A673 (cell line): ENCODE measurements around the gene MGAT3. TPM values are rescaled to one million over a fixed set of nuclear protein-coding genes. Genes with fewer than 3 reads are reported as not detected.

Experiments
- BruUV-seq: library from RNA; stranded (reverse); fragments of 400-500 nt; replicated peaks from 2 replicates; lab custom pipeline; 2021; lab: Mats Ljungman, UMichigan
- CTCF ChIA-PET: fragments of 300-600 bp; sonication (Branson Sonifier 250); formaldehyde crosslinking; loops from one replicate; lab custom pipeline; 2022; ENCODE audit warnings: antibody characterized with exemption; lab: Charles Lee
- POLR2A ChIA-PET: fragments of 300-600 bp; sonication (Branson Sonifier 250); formaldehyde crosslinking; loops from one replicate; lab custom pipeline; 2022; ENCODE audit warnings: antibody characterized with exemption; ENCODE audit not compliant: low non-redundant PET; lab: Charles Lee
- DNase-seq: peaks from one replicate; pipeline ENCODE4 v3.0.0-alpha.2; 2015; ENCODE audit warnings: low spot score
- H3K27ac ChIP-seq: fragments of 200-600 bp; sonication (generic); 2 replicates; pipeline ENCODE4 v1.5.1; 2016; ENCODE audit warnings: mixed run types, low read depth, mild to moderate bottlenecking, mixed read lengths, antibody characterized with exemption, low read length; ENCODE audit not compliant: poor library complexity, severe bottlenecking
- H3K27me3 ChIP-seq: fragments of 200-600 bp; sonication (generic); replicated peaks from 2 replicates; pipeline ENCODE4 v1.6.1; 2017; ENCODE audit warnings: mixed run types, low read depth, mild to moderate bottlenecking, mixed read lengths, antibody characterized with exemption, low read length; ENCODE audit not compliant: insufficient read depth, poor library complexity
- H3K36me3 ChIP-seq: fragments of 200-600 bp; sonication (generic); 2 replicates; pipeline ENCODE4 v1.6.1; 2016; ENCODE audit warnings: mixed run types, mild to moderate bottlenecking, mixed read lengths, antibody characterized with exemption, low read length; ENCODE audit not compliant: insufficient read depth, poor library complexity, severe bottlenecking
- H3K4me1 ChIP-seq: fragments of 200-600 bp; sonication (generic); 2 replicates; pipeline ENCODE4 v1.6.1; 2017; ENCODE audit warnings: mixed run types, mild to moderate bottlenecking, mixed read lengths, antibody characterized with exemption, low read length; ENCODE audit not compliant: insufficient read depth, poor library complexity, severe bottlenecking
- H3K4me3 ChIP-seq: fragments of 200-600 bp; sonication (generic); 2 replicates; pipeline ENCODE4 v1.5.1; 2016; ENCODE audit warnings: low read depth, mixed run types, mild to moderate bottlenecking, mixed read lengths, low read length; ENCODE audit not compliant: poor library complexity, severe bottlenecking
- H3K9me3 ChIP-seq: fragments of 200-600 bp; sonication (generic); 2 replicates; pipeline ENCODE4 v1.6.1; 2016; ENCODE audit warnings: mixed run types, low read depth, mild to moderate bottlenecking, mixed read lengths, antibody characterized with exemption, low read length; ENCODE audit not compliant: poor library complexity, severe bottlenecking
- CTCF ChIP-seq: fragments of 300-800, 200-600 bp; sonication (generic); conservative IDR thresholded peaks from 2 replicates; pipeline ENCODE4 v1.5.1; 2017; ENCODE audit warnings: low read depth, mild to moderate bottlenecking, antibody characterized with exemption, low read length, moderate library complexity, mixed read lengths
- EZH2 ChIP-seq: fragments of 200-600 bp; sonication (generic); IDR thresholded peaks from 2 replicates; pipeline ENCODE4 v1.6.1; 2017; ENCODE audit warnings: borderline replicate concordance, low read depth, mild to moderate bottlenecking, mixed read lengths, antibody characterized with exemption, low read length; ENCODE audit not compliant: poor library complexity, severe bottlenecking
- intact Hi-C: fragments of 100-400 bp; cut with micrococcal nuclease; formaldehyde crosslinking; loops from one replicate; pipeline ENCODE4 v1.10.0; 2022; ENCODE audit not compliant: unreplicated experiment
- total RNA-seq: library from RNA; stranded (reverse); gene quantifications from 2 replicates; pipeline ENCODE4 v1.2.3, GENCODE V29; 2021

MGAT3 gene
- total RNA-seq, 1 experiment from 2014 or later, result 2.7 TPM

- no peak overlapping the region for H3K27ac ChIP-seq
- CTCF ChIA-PET, result no interaction called here
- no peak for TF ChIP-seq CTCF
- no peak for TF ChIP-seq EZH2
- no peak overlapping the region for H3K4me3 ChIP-seq
- H3K9me3 ChIP-seq, result no peaks in the 10 kb centered on the region
- H3K36me3 ChIP-seq, result no peaks in the 10 kb centered on the region
- H3K4me1 ChIP-seq, result peaks cover 17% of the 10 kb centered on the region
- intact Hi-C loops, result no loop called here
- H3K27me3 ChIP-seq, result no peaks in the 10 kb centered on the region
- POLR2A ChIA-PET, result no interaction called here
- no TSS peak for BruUV-seq
- DNase-seq, result no peak
Observed at GRCh38 chr22:39454385-39454871, 2.4 kb upstream of the MGAT3 start.

DNA sequence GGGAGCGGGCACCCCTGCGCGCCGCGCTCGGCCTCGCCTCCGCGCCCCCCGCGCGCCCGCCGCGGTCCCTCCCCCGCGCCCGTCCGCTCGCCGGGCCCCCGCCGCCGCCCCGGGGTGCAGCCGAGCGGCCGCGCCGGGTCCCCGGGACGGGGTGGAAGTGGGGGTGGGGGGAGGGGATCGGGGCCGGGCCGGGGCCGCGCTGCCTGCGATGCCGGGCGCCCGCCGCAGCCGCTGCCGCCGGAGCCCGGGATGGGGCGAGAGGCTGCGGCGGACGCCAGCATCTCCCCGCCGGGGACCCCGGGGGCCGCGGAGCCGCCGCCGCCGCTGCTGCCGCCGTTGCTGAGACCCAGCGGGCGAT, 365 bp downstream of the MGAT3 start:
- POLR2A ChIA-PET, result no interaction called here
- Histone ChIP-seq H3K4me3 (peak overlapping the region; percentile 71), H3K9me3 (no peaks in the 10 kb centered on the region), H3K27ac (no peak overlapping the region), H3K36me3 (no peaks in the 10 kb centered on the region), H3K27me3 (no peaks in the 10 kb centered on the region), H3K4me1 (peaks cover 13% of the 10 kb centered on the region)
- BruUV-seq, result no TSS peak
- CTCF ChIA-PET, result interaction anchor here (0.5 kb wide), 1 partner anchor 55 kb away, joined by 7 read pairs; no protein-coding TSS in a partner anchor
- intact Hi-C loops, result no loop called here
- no peak for DNase-seq
- TF ChIP-seq EZH2 (no peak), CTCF (no peak)

DNA sequence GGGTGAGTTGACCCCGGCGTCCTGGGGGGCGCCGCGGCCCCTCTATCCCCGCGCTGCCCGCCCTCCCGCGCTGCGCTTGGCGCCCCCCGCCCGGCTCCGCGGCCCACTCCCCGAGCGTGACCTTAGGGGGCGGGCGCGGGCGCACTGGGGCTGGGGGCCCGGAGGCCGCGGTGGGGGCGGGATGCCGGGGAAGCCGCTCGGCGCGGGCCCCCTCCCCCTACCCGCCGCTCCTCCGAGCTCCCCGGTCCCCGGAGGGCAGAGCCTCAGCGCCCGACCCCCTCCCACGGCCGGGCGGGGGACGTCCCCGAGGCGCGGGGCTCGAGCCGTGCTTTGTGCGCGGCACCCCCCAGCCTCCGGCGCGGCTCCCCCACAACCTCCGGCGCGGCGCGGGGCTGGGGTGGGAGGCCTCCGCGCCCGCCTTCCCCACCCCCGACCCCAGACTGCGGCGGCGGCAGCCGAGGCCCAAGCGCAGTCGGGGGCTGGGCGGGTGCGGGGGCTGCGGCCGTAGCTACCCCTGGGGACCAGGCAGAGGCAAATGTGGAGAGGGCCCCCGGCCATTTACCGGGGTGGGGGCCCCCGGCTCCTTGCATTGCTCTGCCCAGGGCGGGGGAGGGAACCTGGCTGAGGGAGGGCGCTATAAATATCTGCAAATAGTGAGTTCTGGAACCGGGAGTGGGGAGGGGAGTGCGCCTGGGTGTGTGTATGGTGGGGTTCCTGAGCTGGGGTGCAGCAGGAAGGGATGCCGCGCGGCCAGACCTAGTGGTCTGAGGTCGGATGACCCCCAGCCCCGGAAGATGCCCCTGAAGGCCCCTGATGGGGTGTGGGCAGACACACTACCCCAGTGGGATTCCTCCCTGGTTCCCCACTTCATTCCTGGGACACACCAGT, 988 bp downstream of the MGAT3 start:
- CTCF ChIA-PET, result interaction anchor here (0.5 to 0.9 kb wide), 2 partner anchors 55 to 71 kb away, joined by 3 to 7 read pairs; no protein-coding TSS in a partner anchor
- Histone ChIP-seq H3K9me3 (no peaks in the 10 kb centered on the region), H3K27me3 (no peaks in the 10 kb centered on the region), H3K4me3 (peak overlapping the region; percentile 71), H3K36me3 (no peaks in the 10 kb centered on the region), H3K4me1 (peaks cover 7% of the 10 kb centered on the region), H3K27ac (peak overlapping the region; percentile 65)
- intact Hi-C loops, result no loop called here
- TF ChIP-seq EZH2, result no peak
- no peak for TF ChIP-seq CTCF
- BruUV-seq, result no TSS peak
- POLR2A ChIA-PET, result no interaction called here
- no peak for DNase-seq
